Measurements from ENCODE around the gene OR51E2.
"Not testable (repeated sequence)": the region's sequence is repeated elsewhere in the genome, so short reads cannot be mapped to it uniquely, and the experiment has no call there.

The OR51E2 gene, protein sequence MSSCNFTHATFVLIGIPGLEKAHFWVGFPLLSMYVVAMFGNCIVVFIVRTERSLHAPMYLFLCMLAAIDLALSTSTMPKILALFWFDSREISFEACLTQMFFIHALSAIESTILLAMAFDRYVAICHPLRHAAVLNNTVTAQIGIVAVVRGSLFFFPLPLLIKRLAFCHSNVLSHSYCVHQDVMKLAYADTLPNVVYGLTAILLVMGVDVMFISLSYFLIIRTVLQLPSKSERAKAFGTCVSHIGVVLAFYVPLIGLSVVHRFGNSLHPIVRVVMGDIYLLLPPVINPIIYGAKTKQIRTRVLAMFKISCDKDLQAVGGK

GRCh38 chr11:4697585-4697984, at the start of gene OR51E2:
Gene OR51E2 (minus strand): TSS chr11:4697853. CDS start chr11:4682711, 15,142 bp downstream.
- no peak for DNase-seq

- DNase-seq = no peak
Measured at GRCh38 chr11:4740735-4741134, 43.1 kb upstream of the OR51E2 start.

DNA sequence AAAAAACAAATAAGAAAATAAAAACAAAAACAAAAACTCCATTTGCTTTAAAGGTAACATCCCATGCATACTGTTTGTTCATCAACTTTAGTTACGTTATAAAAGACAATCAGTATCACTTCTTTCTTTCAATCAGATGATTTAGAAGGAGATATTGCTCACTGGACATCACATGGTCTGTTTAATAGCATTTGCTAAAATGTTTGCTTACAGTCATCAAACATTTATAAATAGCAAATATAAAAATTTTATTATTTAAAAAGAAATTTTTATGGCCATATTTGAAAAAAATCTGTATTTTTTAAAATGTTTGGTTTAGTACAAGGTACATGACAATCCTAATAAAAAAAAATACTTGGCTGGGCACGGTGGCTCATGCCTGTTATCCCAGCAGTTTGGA, 29.5 kb upstream of the OR51E2 start:
- DNase-seq = no peak

GRCh38 chr11:4722616-4723534, 25.2 kb upstream of the OR51E2 start:
- not testable (repeated sequence) for DNase-seq

DNA sequence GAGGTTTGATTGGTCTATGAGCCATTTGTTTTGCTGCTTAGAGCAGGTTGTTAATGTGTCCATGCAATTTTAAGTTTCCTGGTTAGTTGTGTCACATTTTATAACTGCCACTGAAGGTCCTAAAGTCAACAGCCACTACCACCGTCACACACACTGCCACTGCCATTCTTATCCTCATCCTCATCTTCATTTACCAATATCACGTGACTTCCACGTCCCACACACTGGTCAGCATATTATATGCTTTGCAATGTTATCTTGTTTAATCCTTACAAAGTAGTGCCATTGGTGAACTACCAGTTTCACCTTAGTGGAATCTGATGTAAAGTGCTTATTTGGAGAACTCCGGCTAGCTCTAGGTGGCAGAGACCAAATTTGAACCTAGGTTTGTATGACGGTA, 16.6 kb upstream of the OR51E2 start:
- no peak for DNase-seq

GRCh38 chr11:4713241-4713640, 15.6 kb upstream of the OR51E2 start:
- DNase-seq = no peak

DNA sequence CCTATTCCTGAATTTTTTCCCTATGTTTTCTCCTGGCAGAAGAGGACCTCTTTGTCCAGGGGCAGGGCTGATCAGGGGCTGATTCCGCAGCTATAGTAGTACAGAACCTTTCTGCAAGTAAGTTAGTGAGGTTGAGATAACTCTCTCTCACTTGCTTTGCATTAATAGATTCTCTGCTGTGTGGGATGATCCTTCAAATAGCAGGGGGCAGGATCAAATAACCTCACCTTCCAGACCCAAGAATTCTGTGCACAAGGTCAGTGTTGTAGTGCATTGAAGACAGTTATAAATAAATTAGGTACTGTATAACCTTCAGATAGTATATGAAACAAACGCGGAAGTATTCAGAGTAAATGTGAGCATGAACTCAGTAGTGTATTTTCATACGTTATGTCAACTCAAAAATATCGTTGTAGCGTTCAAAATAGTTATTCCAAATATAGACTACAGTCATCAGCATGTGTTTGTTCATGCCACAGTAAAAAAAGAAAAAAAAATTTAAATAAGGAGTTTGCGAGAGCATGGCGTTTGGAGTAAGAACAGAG, 7.2 kb upstream of the OR51E2 start:
- DNase-seq = no peak

DNA sequence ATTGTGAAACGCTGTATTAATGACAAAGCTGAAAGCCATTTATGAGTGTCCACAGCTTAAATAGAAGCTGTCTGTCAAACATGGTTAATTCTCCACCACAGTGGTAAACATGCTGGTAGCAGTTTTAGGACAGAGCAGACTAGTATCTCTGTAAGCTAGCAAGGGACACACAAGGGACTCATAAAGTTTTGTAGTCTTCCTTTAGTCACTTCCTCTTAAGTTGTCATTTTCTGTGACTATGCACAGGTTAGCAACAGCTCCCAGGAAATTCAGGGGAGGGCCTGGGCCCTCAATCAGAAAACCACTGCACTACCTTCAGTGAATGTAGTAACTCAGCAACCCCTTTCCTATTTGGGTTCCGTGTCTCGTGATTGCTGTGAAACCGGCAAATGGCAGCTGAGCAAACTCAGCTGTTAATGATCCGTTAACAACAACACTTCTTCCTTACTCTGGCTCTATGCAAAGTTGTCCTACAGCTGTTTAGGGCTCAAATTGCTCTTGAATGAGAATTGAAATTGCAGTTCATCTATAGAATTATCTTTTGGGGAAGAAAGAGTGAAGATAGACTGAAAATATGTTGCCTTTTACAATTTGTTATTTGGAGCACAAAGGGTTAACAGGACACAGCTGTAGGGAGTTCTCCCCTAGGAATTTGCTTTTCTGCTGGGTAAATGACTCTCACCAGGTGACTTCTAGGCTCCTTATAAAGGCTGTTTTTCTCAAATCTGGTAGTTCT, 6.6 kb upstream of the OR51E2 start, which contains the start of gene MMP26:
MMP26 (plus strand) TSS at position 731 of the 736 bp plus-strand sequence.
- no peak for DNase-seq

DNA sequence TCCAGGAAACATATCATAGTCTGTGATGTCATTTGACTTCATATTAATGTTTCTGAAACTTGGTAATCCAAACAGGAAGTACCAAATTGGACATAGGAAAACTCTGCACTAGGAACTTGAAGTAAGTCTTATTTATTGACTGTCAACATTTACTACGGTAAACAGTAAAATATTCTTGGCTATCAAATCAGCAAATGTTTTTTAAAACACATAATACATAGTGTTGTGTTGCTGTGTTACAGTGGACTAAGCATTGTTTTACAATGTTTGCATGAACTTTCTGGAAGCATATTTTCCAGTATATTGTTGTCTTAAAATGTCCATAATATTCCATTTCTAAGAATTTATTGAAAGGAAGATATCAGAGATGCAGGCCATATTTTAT, 2.8 kb upstream of the OR51E2 start:
- DNase-seq = no peak

- no peak for DNase-seq
Measured at GRCh38 chr11:4699697-4700435, 2.2 kb upstream of the OR51E2 start.

DNA sequence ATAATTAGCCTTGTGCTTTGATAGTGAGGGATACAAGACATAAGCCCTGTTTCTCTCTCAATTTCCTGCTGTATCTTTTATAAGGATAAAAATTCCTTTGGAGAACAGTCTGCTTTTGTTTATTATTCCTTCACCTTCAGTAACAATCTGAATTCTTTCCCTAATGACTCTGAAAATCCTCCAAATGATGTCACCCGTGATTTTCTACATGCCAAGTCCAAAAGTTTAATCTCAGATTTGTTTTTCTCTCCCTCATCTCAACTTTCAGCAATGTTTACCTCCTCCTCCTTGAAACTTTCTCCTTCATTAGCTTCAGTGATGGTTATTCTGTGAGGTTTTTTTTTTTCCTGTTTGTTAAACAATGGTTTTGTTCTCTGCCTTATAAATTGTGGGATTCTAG, 2.2 kb downstream of the OR51E2 start:
- no peak for DNase-seq

DNA sequence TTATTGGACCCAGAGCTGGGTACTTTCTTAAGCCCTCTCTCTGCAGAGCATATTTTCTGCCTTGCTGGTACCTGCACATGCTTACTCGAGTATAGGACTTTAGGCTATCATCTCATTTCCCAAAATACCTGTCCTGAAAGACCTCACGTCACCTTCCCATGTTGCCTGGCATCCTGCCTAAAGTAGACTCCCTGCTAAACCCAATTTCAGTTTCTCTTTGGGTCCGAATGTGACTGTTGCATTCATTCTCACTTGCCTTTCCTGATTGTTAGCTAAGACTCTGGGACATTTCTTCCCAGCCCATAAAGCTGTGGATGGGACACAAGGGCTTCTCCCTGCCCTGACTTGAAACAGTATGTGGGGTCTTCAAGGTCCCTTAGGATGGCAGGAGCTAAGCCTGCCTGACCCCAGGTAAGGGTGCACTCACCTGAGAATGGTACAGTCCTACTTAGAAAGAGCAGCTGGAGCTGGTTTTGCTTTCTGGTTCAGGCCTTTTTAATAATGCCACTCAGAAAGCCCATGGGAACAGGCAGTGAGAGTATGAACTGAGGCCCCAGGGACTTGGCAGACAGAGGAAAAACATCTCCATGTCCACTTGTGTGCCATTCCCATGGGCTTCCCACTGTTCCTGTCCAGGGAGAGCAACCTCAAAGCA, 12.9 kb downstream of the OR51E2 start:
- no peak for DNase-seq

DNA sequence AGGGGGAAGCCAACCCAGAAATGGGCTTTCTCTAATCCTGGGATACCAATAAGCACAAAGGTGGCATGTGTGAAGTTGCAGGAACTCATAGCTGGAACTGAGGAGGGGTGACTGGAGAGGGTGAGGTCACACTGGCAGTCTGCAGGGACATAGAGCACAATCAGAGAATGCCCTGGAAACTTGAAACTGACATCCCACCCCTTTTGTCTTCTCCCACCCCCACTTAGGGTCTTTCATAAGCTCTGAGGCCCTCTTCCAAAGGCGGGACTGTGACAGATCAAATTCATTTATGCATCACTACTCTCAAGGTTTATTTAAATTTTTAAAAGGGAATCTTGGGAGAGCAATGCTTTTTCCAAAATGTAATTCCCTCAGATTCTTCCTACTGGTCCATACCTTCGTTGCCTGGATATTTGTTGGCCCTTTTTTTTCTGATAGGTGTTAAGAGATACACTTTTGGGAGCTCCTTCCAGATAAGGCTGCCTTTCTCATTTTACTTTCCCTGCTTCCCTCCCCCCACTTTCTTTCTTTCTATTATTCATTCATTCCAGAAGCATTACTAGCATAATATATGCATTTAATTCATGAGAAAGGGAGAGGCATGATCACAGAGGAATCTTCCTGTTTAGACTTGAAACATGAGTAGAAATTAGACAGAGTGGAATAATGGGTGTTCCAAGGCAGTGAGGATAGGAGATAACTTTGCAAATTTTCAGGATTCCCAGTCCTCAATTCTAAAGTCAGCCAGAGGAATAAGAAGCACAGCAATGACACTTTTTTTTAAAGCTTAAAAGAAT, 14.8 kb downstream of the OR51E2 start:
- DNase-seq = no peak

- no peak for DNase-seq
Measured at GRCh38 chr11:4680341-4680740, 17.3 kb downstream of the OR51E2 start.

DNA sequence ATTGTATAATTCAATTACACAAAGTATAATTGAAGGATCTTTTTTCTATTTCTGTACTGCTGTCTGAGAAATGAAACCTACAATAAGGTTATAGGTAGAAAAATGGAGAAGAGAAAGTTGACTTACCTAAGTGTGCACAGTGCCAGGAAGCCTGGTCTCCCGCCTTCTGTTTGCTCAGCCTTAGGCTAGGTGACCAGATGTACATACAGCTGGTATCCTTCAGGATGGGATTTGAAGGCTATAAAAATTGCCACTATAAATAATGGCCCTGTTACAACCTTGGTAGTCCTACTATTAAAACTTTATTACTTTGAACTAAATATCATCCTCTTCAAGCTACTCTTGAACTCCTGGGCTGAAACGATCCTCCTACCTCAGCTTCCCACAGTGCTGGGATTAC, 19.7 kb downstream of the OR51E2 start:
- no peak for DNase-seq

GRCh38 chr11:4673781-4674180, 23.9 kb downstream of the OR51E2 start:
- no peak for DNase-seq

DNA sequence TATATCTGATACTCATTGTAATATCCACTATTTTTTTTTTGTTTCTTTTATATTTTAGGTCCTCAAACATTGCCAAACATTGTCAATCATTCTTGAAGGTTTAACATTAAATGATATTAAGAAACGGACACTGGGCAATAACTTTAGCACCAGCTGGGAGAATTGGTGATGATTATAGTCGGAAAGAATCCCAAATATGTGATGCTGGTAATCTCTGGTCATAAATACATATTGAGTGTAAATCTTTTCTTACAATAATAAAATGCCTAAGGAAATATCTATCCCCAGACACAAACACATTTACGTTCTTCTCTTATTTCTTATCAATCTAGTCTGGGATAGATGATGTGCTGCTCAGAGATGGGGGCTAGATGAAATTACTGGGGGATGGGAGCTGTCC, 25.2 kb downstream of the OR51E2 start:
- DNase-seq = no peak

- no peak for DNase-seq
Measured at GRCh38 chr11:4671741-4672140, 25.9 kb downstream of the OR51E2 start.

DNA sequence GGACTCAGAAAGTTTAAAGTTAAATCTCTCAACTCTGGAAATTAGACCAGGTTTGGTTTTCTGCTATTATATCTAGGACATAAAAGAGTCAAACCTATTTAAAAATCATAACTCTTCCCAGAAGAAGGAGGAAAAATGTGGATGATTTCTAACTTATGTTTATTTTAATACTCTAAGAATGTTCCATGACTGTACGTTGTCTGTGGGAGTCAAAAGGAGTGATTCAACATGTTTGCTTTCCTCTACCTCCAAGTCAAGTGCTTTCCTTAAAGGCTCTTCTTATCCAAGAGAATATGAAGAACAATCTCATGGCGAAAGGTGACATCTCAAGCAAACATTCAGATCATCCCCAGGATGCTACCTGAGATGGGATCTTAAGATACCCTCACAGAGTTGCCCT, 32.2 kb downstream of the OR51E2 start:
- no peak for DNase-seq

DNA sequence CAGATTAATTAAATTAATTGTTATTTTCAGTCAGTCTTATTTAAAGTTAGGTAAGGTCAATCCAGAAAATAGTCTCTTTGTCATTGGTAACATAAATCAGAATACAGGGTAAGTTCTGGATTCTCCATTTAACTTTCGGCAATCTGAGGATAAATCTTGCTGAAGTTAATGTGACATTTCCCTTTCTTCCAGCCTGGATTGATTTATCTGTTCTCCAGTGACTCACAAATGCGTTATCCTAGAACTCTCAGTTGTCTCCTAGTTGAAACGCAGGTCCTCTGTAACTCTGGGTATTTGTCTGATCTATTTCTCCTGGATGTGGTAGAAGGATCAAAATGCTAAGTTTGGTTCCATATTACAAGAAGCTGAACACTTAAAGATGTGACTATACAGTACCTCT, 32.9 kb downstream of the OR51E2 start:
- DNase-seq = no peak

- DNase-seq = no peak
Measured at GRCh38 chr11:4664183-4664582, 33.5 kb downstream of the OR51E2 start.
